GM10266 (cell line): ENCODE measurements around the gene CLASRP.

Source experiments
- DNase-seq: peaks from one replicate; pipeline ENCODE4 v3.0.0; 2012; ENCODE audit errors: extremely low spot score
- TF ChIP-seq, protein P1 (sequence below): IDR thresholded peaks from 2 replicates; pipeline ENCODE4 v1.5.1; 2012; ENCODE audit warnings: mild to moderate bottlenecking, low read depth; ENCODE audit not compliant: control insufficient read depth, insufficient read depth; ENCODE audit errors: missing control alignments

CLASRP gene

DNA sequence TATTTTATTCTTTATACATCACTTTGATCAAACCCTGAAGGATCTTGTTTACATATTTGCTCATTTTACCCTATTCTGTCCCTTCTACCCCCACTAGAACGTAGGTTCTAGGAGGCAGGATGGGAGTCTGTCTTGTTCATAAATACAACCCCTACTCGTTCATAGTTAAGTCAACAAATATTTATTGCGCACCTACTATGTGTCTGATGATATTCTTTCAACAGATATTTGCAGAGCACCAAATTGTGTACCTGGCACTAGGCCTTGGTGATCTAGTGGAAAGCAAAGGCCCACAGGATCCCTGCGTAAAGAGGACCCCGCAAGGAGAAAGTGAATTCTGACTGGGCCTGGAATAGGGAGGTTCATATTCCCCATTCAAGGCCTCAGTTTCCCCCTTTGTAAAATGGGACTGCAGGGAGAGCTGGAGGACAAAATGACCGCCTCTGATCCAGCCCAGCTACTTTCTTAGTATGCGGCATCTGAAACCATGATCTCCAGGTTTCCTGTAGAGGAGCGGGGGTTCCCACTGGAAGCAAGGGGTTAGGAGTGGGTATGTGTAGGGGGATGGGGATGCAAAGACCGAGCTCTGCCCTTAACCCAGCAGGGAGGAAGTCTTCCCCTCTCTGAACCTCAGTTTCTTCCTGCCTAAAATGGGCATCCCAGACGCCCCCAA lies 39.7 kb downstream of the CLASRP start:
- TF ChIP-seq, protein P1, sequence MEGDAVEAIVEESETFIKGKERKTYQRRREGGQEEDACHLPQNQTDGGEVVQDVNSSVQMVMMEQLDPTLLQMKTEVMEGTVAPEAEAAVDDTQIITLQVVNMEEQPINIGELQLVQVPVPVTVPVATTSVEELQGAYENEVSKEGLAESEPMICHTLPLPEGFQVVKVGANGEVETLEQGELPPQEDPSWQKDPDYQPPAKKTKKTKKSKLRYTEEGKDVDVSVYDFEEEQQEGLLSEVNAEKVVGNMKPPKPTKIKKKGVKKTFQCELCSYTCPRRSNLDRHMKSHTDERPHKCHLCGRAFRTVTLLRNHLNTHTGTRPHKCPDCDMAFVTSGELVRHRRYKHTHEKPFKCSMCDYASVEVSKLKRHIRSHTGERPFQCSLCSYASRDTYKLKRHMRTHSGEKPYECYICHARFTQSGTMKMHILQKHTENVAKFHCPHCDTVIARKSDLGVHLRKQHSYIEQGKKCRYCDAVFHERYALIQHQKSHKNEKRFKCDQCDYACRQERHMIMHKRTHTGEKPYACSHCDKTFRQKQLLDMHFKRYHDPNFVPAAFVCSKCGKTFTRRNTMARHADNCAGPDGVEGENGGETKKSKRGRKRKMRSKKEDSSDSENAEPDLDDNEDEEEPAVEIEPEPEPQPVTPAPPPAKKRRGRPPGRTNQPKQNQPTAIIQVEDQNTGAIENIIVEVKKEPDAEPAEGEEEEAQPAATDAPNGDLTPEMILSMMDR: no peak
- no peak for DNase-seq

DNA sequence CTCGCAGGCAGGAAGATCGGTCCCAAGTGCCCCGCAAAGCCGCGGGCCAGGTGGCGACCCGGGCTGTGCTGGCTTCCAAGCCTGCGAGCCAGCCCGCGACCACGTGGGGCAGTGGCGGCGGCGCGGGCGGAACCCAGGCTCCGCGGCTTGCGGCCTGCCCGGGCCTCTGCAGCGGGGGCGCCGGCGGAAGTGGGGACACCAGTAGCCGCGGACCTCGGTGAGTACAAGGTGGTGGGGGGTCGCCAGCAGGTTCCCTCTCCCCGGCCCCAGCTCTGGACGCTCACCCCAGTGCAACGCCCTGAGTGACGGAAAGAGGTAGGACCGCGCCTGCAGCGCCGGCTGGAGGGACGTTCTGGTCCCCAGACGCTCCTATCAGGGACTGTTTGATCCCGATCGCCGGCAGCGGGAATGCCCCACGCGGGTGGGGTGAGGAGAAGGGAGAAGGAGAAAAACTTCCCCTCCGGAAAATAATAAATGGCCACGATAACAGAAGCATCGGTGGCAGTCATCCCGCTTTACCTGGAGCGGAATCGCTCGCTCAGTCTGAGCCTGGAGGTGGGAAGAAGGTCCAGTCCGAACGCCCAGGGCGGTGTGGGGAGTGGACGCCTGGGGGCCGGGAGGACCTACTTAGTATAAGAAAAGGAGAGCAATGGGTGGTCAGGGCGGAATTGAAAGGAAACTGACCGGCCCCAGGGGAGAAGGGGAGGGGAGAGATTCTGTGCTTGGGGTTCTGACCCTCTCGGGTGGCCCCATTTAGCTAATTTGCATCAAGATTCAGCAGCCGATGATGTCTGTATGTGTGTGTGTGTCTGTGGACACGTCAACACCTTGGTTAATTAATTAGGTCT lies 40.4 kb downstream of the CLASRP start, which contains the start of gene GEMIN7:
TSS of gene GEMIN7 (plus strand) at position 198 of the 848 bp plus-strand sequence. CDS start 10,855 bp downstream, outside the sequence.
- DNase-seq: peak; percentile 85
- TF ChIP-seq, protein P1: peak; percentile 19

DNA sequence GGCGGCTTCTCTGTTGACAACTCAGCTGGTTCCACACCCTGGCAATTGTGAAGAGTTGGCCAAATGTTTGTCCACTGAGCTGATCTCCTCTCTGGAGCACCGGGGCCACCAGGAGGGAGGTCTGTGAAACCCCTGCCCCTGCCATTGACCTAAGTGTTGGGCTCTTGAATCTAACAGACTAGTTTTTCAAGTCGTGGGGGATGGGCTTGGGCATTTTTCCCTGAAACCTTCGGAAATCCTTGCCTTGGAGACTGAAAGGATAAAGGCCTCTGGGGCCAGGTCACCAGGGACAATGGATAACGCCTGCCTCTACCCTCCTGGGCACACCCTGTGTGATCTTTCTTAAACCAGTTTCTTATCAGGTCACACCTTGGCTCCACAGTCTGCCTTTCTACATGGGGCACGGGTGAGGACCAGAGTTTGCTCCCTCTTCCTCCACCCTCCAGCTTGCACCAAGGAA lies 41.1 kb downstream of the CLASRP start:
- DNase-seq: no peak
- TF ChIP-seq, protein P1: no peak

DNA sequence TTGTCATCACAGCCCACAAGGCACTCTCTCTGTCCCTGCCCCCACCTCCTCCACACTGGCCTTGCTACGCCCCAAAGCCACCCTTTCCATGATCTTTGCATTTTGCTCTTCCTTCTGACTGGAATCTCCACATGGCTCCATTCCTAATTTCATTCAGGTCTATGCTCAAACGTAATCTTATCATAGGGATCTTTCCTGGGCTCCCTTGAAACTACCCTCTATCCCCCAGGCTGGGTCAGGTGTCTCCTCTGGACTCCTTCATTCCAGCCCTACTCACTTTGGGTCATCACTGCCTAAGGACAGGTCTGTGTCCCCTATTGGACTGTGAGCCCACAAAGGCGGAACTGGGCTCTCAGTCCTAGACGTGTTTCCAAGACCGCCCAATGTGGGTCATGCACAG lies 43.3 kb downstream of the CLASRP start:
- DNase-seq: no peak
- TF ChIP-seq, protein P1: no peak

DNA sequence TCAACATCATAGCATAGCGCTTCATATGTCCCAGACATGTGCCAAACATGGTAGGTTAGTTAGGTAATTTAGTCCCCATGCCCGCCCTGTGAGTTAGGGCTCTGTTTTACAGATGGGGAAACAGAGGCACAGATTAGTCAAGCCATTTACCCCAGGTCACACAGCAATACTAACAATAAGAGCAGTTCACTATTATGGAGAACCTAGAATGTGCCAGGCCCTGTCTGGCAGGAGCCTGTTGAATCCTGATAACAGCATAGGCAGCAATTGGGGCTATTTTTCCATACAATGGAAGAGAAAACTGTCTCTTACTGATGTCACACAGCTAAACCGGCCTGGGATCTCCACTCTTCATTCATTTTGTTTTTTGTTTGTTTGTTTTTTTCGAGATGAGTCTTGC lies 47.6 kb downstream of the CLASRP start:
- DNase-seq: no peak
- TF ChIP-seq, protein P1: no peak

GRCh38 chr19:45087531-45087930 lies 48.7 kb downstream of the CLASRP start:
- TF ChIP-seq, protein P1: no peak

DNA sequence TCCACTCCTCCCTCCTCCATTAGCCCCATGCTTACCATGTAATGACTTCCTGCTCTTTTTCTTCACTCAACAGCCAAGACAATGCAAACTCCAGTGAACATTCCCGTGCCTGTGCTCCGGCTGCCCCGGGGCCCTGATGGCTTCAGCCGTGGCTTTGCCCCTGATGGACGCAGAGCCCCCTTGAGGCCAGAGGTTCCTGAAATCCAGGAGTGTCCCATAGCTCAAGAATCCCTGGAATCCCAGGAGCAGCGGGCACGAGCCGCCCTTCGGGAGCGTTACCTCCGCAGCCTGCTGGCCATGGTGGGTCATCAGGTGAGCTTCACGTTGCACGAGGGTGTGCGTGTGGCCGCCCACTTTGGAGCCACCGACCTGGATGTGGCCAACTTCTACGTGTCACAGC lies 51.2 kb downstream of the CLASRP start:
- TF ChIP-seq, protein P1: no peak
- DNase-seq: no peak

More at GRCh38 chr19:45087531-45087930, 48.7 kb downstream of the CLASRP start:
- no peak for DNase-seq
